Heart left ventricle (tissue), 16 donors: ENCODE data around the gene TCN2. TPM values are rescaled to one million over a fixed set of nuclear protein-coding genes. Genes with fewer than 3 reads are reported as not detected.

Source experiments
- ATAC-seq, 4 donors: fragments of 200-7000 bp; cut with Tn5 transposase; one replicate each; pipeline ENCODE4 v1.9.1; 2020 to 2022; ENCODE audit warnings: moderate library complexity in 4 of 4, mild to moderate bottlenecking in 3 of 4, moderate number of reproducible peaks in 1 of 4
- DNase-seq, 5 donors: peaks; one replicate each; pipeline ENCODE4 v3.0.0-alpha.2; 2020
- H3K27ac ChIP-seq, 12 donors: fragments of 200-600 bp; sonication (generic) in 4 of 12; one replicate each; pipeline versions ENCODE4 v1.5.0 to v1.8.0; 2016 to 2022; ENCODE audit warnings: mild to moderate bottlenecking in 2 of 12
- H3K27me3 ChIP-seq, 9 donors: fragments of 200-600 bp; sonication (generic) in 2 of 9; one replicate each; pipeline versions ENCODE4 v1.5.1 to v1.8.0; 2016 to 2022; ENCODE audit warnings: mild to moderate bottlenecking in 3 of 9
- H3K36me3 ChIP-seq, 9 donors: fragments of 200-600 bp; sonication (generic) in 2 of 9; one replicate each; pipeline versions ENCODE4 v1.5.0 to v1.8.0; 2018 to 2022; ENCODE audit warnings: mild to moderate bottlenecking in 2 of 9
- H3K4me1 ChIP-seq, 12 donors: fragments of 200-600 bp; sonication (generic) in 4 of 12; one replicate each; pipeline versions ENCODE4 v1.5.0 to v1.8.0; 2016 to 2022; ENCODE audit warnings: mild to moderate bottlenecking in 3 of 12
- H3K4me3 ChIP-seq, 12 donors: fragments of 200-600 bp; sonication (generic) in 4 of 12; one replicate each; pipeline versions ENCODE4 v1.5.0 to v1.8.0; 2017 to 2022; ENCODE audit warnings: mild to moderate bottlenecking in 9 of 12, moderate library complexity in 4 of 12
- H3K9me3 ChIP-seq, 12 donors: fragments of 200-600 bp; sonication (generic) in 4 of 12; one replicate each; pipeline versions ENCODE4 v1.5.0 to v1.8.0; 2016 to 2022; ENCODE audit warnings: mild to moderate bottlenecking in 1 of 12
- POLR2A ChIP-seq, 2 donors: fragments of 450-650 bp; IDR thresholded peaks; one replicate each; pipeline ENCODE4 v1.6.1; 2017; ENCODE audit warnings: antibody characterized with exemption in 2 of 2, mild to moderate bottlenecking in 2 of 2, moderate library complexity in 2 of 2
- WGBS, 4 donors: extraction: QIAGEN DNeasy Blood & Tissue Kit in 2 of 4; methylation state at CpG; one replicate each; pipeline versions ENCODE4 v1.1.5 to v1.1.7; 2013 to 2018; 5-methylcytosine and 5-hydroxymethylcytosine counted together
- intact Hi-C, 10 donors: fragments of 100-400 bp; cut with DNase I; formaldehyde crosslinking; loops; one replicate each; pipeline versions ENCODE4 v1.11.1 to v1.14.2; 2022
- polyA plus RNA-seq, 2 donors: library from polyadenylated mRNA; stranded (reverse); fragments of 200-250 nt; gene quantifications; one replicate each; pipeline ENCODE4 v1.2.3, GENCODE V29; 2013
- total RNA-seq, 9 donors: library from RNA; depleted of rRNA in 2 of 9; stranded (reverse); fragments of >200 nt in 2 of 9; fragmentation: NEBNext Ultra II Directional in 3 of 9; extraction: Animal tissue kit (Norgen Biotek cat#: 25700) in 3 of 9; gene quantifications; one replicate each; pipeline versions ENCODE4 v1.1.0 to v1.2.4, GENCODE V29; 2016 to 2023
- TF ChIP-seq, protein P1 (sequence below), 12 donors: fragments of 200-600 bp; sonication (generic) in 4 of 12; IDR thresholded peaks; one replicate each; pipeline versions ENCODE4 v1.5.0 to v1.8.0; 2018 to 2022; ENCODE audit warnings: antibody characterized with exemption in 12 of 12, mild to moderate bottlenecking in 5 of 12
- donor health status: ischemic (EF 13 %, LVEDD 7.1; RV severe dilation, severe dysfunction).
- donor health status: healthy with polysubstance abuse.
- donor health status: DM: no; HTN: yes; CAD: no.
- donor health status: DM: no; HTN: no; CAD: no.
- donor health status: ischemic (EF 25% LVEDD 6.9; RV normal size, moderate dysfunction).
- donor health status: ischemic (EF 25% LVEDD 5.7; RV mildly dilated, moderate dysfunction).
- donor health status: healthy.
- donor health status: DM: yes; HTN: yes; CAD: no.
- donor health status: ischemic (EF 35%, LVEDD 5.7; RV mildly dilated, moderate dysfunction).
- donor health status: nonischemic (EF 11% LVEDD 7.7; RV severe dilation, severe dysfunction).
- donor health status: DM: yes; HTN: yes; CAD: no.
- donor health status: PGD.
- donor health status: ischemic (EF 29% LVEDD 5.4; RV normal size, mild dysfunction).
- donor health status: nonischemic (EF 23%, LVEDD 6.1; RV moderate dilation, normal function).

The TCN2 gene
- total and polyA plus RNA-seq, 11 donors: 11.0 to 69.9 (median 19.3) TPM

DNA sequence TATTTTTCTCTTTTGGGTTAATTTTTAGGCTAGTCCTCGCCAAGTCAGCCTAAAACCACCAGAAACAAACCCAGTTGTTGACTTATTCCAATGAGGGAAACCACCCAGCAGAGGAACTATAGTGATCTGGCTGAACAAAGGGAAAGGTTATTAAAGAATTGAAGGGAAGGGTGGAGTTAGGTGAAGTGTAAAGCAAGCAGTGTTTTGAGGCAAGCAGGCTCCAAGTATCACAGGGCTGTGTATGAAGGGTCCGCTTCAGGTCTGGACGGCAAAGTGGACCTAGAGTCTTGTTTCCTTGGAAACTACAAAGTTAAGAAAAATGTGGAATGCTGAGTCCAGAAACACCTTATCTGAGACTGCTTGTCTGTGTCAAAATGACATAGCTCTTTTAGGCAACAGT, 3.2 kb upstream of the TCN2 start:
- H3K4me1 ChIP-seq: peaks cover 0 to 37% (median 26%) of the 10 kb centered on the region in 12 donors
- TF ChIP-seq POLR2A (IDR thresholded peaks at IDR 0.05): no peak
- TF ChIP-seq, protein P1, sequence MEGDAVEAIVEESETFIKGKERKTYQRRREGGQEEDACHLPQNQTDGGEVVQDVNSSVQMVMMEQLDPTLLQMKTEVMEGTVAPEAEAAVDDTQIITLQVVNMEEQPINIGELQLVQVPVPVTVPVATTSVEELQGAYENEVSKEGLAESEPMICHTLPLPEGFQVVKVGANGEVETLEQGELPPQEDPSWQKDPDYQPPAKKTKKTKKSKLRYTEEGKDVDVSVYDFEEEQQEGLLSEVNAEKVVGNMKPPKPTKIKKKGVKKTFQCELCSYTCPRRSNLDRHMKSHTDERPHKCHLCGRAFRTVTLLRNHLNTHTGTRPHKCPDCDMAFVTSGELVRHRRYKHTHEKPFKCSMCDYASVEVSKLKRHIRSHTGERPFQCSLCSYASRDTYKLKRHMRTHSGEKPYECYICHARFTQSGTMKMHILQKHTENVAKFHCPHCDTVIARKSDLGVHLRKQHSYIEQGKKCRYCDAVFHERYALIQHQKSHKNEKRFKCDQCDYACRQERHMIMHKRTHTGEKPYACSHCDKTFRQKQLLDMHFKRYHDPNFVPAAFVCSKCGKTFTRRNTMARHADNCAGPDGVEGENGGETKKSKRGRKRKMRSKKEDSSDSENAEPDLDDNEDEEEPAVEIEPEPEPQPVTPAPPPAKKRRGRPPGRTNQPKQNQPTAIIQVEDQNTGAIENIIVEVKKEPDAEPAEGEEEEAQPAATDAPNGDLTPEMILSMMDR (IDR thresholded peaks at IDR 0.05): no peak
- intact Hi-C loops: loop anchor here in 4 of 10 donors (10.0 kb wide), 3 partner anchors 179 to 891 kb away; partner anchors contain the start of genes MTFP1 (in 2 of the 4), PIK3IP1 (in 1 of the 4) and SFI1 (in 1 of the 4)
- H3K27ac ChIP-seq: peak overlapping the region in 1 of 12 donors; percentile 6
- 64 to 90% (median 77%) methylated on average over 3 of the region's 3 CpGs for WGBS, 4 donors
- H3K9me3 ChIP-seq: no peaks in the 10 kb centered on the region
- DNase-seq: no peak
- ATAC-seq: no peak
- H3K36me3 ChIP-seq: no peaks in the 10 kb centered on the region
- no peak overlapping the region for H3K4me3 ChIP-seq
- no peaks in the 10 kb centered on the region for H3K27me3 ChIP-seq

DNA sequence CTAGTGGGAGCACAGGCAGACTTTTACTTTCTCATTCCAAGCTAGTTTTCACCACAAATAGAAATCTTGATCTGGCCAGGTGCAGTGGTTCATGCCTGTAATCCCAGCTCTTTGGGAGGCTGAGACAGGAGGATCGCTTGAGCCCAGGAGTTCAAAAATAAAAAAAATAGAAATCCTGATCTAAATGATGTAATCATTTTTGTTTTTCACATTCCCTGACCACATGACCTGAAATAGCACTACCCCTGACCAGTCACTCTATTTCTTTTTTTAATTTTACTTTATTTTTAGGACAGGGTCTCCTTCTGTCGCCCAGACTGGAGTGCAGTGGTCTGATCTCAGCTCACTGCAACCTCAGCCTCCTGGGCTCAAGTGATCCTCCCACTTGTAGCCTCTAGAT, 2.3 kb upstream of the TCN2 start:
- 78 to 90% (median 83%) methylated on average over 2 of the region's 2 CpGs for WGBS, 4 donors
- Histone ChIP-seq H3K27ac (peak overlapping the region in 1 of 12 donors; percentile 6), H3K36me3 (no peaks in the 10 kb centered on the region), H3K27me3 (no peaks in the 10 kb centered on the region), H3K4me1 (peaks cover 0 to 45% (median 32%) of the 10 kb centered on the region in 12 donors), H3K4me3 (no peak overlapping the region), H3K9me3 (no peaks in the 10 kb centered on the region)
- intact Hi-C loops: loop anchor here in 4 of 10 donors (10.0 kb wide), 3 partner anchors 180 to 890 kb away; partner anchors contain the start of genes MTFP1 (in 2 of the 4), PIK3IP1 (in 1 of the 4) and SFI1 (in 1 of the 4)
- TF ChIP-seq, protein P1 (IDR thresholded peaks at IDR 0.05): no peak
- TF ChIP-seq POLR2A (IDR thresholded peaks at IDR 0.05): no peak
- DNase-seq (no peak), ATAC-seq (no peak)

DNA sequence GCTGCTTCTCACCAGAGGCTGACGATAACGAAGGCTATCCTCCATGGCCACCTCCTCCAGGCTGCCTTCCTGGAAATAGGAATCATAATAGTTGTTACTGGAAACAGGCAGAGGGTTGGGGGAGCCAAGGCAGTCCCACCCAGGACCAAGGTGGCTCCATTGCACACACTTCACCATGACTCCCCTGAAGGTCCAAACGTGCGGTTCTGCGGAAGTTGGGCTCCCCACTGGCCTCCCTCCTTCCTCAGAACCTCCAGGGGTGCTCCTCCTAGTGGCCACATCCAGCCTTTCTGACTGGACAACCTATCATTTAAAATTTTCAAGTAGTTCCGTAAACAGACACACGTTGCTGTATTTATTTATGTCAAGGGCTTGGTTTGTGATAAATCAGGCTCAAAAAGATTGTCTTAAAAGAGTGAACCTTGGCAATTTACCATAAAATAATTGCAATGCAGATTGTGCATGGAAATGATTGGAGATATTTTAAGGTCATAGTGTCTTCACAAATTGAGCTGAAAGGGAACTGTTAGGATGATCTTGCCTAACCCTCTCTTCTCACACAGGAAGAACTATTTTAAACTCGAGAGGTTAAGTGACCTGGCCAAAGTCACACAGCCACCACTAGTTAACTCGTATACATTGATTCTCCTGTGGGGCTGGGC, 1.4 kb upstream of the TCN2 start:
- H3K27ac ChIP-seq: peak overlapping the region in 9 of 12 donors; percentile 74 to 89 (median 82)
- H3K36me3 ChIP-seq: no peaks in the 10 kb centered on the region
- peak overlapping the region in 11 of 12 donors; percentile 46 to 80 (median 67) for H3K4me3 ChIP-seq
- peaks cover 0 to 50% (median 34%) of the 10 kb centered on the region in 12 donors for H3K4me1 ChIP-seq
- peak in 1 of 4 donors; percentile 24 for ATAC-seq
- intact Hi-C loops: loop anchor here in 4 of 10 donors (10.0 kb wide), 3 partner anchors 181 to 889 kb away; partner anchors contain the start of genes MTFP1 (in 2 of the 4), PIK3IP1 (in 1 of the 4) and SFI1 (in 1 of the 4)
- DNase-seq: peak in 3 of 5 donors; percentile 37 to 54 (median 48)
- no peaks in the 10 kb centered on the region for H3K9me3 ChIP-seq
- TF ChIP-seq, protein P1 (IDR thresholded peaks at IDR 0.05): peak; percentile 39 to 76 (median 64)
- TF ChIP-seq POLR2A (IDR thresholded peaks at IDR 0.05): no peak
- WGBS, 4 donors: 25 to 32% (median 32%) methylated on average over 9 of the region's 9 CpGs
- H3K27me3 ChIP-seq: no peaks in the 10 kb centered on the region

DNA sequence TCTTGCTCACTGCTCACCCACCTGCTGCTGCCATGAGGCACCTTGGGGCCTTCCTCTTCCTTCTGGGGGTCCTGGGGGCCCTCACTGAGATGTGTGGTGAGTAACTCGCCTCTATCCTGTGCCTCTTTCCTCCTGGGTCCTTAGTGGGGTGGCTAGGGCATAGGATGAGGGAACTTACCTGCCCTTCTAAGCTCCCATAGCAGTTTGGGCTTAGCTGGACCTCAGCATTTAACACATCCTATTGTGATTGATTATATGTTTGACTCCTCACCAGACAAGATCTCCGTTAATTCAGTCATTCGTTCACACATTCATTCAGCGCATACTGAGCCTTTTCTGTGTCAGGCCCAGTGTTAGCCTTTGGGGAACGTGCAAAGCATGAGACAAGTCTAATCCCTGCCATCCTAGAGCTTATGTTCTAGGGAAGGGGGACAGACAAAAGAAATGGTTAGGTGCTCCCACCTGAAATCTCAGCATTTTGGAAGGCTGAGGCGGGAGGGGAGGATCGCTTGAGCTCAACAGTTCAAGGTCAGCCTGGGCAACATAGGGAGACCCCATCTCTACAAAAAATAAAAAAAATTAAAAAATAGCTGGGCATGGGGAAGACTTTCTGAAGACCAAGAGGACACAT, 441 bp downstream of the TCN2 start:
- H3K27ac ChIP-seq: peak overlapping the region; percentile 45 to 89 (median 80)
- WGBS, 4 donors: 69 to 81% (median 76%) methylated on average over 7 of the region's 7 CpGs
- ATAC-seq (no peak), DNase-seq (no peak)
- H3K4me1 ChIP-seq: peaks cover 0 to 58% (median 34%) of the 10 kb centered on the region in 12 donors
- peaks cover 0 to 18% (median 4%) of the 10 kb centered on the region in 9 donors for H3K36me3 ChIP-seq
- H3K4me3 ChIP-seq: peak overlapping the region; percentile 30 to 80 (median 66)
- intact Hi-C loops: loop anchor here in 4 of 10 donors (10.0 kb wide), 3 partner anchors 183 to 887 kb away; partner anchors contain the start of genes MTFP1 (in 2 of the 4), PIK3IP1 (in 1 of the 4) and SFI1 (in 1 of the 4)
- no peak for TF ChIP-seq POLR2A (IDR thresholded peaks at IDR 0.05)
- TF ChIP-seq, protein P1 (IDR thresholded peaks at IDR 0.05): no peak
- no peaks in the 10 kb centered on the region for H3K9me3 ChIP-seq
- H3K27me3 ChIP-seq: no peaks in the 10 kb centered on the region
